Esophagus squamous epithelium (tissue), 4 donors: ENCODE data around the gene PSG1.
"Not testable (repeated sequence)": the region's sequence is repeated elsewhere in the genome, so short reads cannot be mapped to it uniquely, and the experiment has no call there.

Experiments used
- POLR2A ChIP-seq, 4 donors: fragments of 450-650 bp; IDR thresholded peaks; one replicate each; pipeline ENCODE4 v1.6.1; 2017; ENCODE audit warnings: antibody characterized with exemption in 4 of 4, mild to moderate bottlenecking in 4 of 4, moderate library complexity in 3 of 4
- TF ChIP-seq, protein P1 (sequence below), 6 experiments: fragments of 450-650 bp in 4 of 6; fragments of 200-600 bp in 2 of 6; sonication (generic) in 2 of 6; IDR thresholded peaks; one replicate each; pipeline ENCODE4 v1.5.1; 2016 to 2019; ENCODE audit warnings: antibody characterized with exemption in 6 of 6, mild to moderate bottlenecking in 4 of 6, moderate library complexity in 4 of 6

DNA sequence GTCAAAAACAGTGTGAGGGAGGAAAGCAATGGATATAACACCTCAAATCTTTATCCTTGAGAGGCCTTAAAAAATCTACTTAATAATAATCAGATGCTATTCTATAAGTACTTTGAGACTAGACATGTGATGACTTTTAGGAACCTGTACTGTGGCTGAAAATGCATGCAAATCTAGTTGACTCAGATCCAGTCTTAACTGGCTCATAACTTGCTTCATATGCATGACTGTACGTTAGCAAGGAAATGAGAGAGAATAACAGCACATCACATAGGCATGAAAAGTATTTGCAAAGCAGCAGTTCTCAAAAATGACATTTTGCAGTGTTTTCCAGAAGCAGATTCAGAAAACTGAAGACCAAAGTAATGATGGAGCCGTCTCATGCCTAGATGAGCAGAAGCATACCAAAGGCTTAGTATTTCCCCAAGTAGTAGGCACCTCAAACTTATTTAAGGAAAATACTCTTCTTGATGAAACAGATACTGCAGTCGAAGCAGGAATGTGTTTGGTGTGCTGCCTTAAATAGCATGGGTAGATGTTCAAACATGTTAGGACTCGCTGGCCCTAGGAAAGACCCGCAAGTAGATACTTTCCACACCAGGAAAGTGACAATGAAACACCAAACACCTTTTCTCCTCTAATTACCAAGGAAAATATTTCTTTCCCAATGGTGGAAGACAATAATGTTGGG, 59.4 kb downstream of the PSG1 start:
- TF ChIP-seq, protein P1, sequence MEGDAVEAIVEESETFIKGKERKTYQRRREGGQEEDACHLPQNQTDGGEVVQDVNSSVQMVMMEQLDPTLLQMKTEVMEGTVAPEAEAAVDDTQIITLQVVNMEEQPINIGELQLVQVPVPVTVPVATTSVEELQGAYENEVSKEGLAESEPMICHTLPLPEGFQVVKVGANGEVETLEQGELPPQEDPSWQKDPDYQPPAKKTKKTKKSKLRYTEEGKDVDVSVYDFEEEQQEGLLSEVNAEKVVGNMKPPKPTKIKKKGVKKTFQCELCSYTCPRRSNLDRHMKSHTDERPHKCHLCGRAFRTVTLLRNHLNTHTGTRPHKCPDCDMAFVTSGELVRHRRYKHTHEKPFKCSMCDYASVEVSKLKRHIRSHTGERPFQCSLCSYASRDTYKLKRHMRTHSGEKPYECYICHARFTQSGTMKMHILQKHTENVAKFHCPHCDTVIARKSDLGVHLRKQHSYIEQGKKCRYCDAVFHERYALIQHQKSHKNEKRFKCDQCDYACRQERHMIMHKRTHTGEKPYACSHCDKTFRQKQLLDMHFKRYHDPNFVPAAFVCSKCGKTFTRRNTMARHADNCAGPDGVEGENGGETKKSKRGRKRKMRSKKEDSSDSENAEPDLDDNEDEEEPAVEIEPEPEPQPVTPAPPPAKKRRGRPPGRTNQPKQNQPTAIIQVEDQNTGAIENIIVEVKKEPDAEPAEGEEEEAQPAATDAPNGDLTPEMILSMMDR (IDR thresholded peaks at IDR 0.05), result not testable (repeated sequence)
- not testable (repeated sequence) for TF ChIP-seq POLR2A (IDR thresholded peaks at IDR 0.05)
